Measurements from ENCODE around the gene SRPK1. TPM values are rescaled to one million over a fixed set of nuclear protein-coding genes. Genes with fewer than 3 reads are reported as not detected.

SRPK1 gene
- total and polyA plus RNA-seq, 2 of the 13 experiments (the other 11 are each of a cell fraction or from before 2014, with no cell fraction given) = 56.4 to 142 TPM

- Histone ChIP-seq H3K79me2 (ENCODE audit: insufficient read depth, low read length) (no peaks in the 10 kb centered on the region), H3K36me3 (replicated peaks in 1 of 2; ENCODE audit: control insufficient read depth in 1 of 2, insufficient read depth in 2 of 2, low read length in 2 of 2) (peaks cover 35 to 93% of the 10 kb centered on the region in 2 experiments), H2AFZ (ENCODE audit: low read length) (no peak overlapping the region), H3K4me3 (replicated peaks in 1 of 3; ENCODE audit: insufficient read depth in 1 of 3, low read depth in 2 of 3, low read length in 3 of 3) (no peak overlapping the region), H3K4me1 (ENCODE audit: insufficient read depth, low read length) (no peaks in the 10 kb centered on the region), H3K9ac (ENCODE audit: insufficient read depth, low read depth, low read length) (no peak overlapping the region), H3K9me3 (ENCODE audit: low read length) (no peaks in the 10 kb centered on the region), H3K4me2 (ENCODE audit: low read depth, low read length) (no peak overlapping the region), H3K27me3 (ENCODE audit: control insufficient read depth in 1 of 2, insufficient read depth in 2 of 2, low read length in 2 of 2) (no peaks in the 10 kb centered on the region), H3K27ac (ENCODE audit: extremely low read length, insufficient read depth, low read length) (no peak overlapping the region), H4K20me1 (ENCODE audit: insufficient read depth, low read length) (no peaks in the 10 kb centered on the region)
- CTCF ChIA-PET (ENCODE audit: low intra/inter-chr PET ratio, low total read pairs) = no interaction called here
- ATAC-seq (no peak), FAIRE-seq (no peak), DNase-seq (ENCODE audit: low spot score) (no peak)
- no peak for TF ChIP-seq ZNF782 (CRISPR knock-in tag; IDR thresholded peaks at IDR 0.05; ENCODE audit: borderline replicate concordance)
- TF ChIP-seq NR1H2 (CRISPR knock-in tag; IDR thresholded peaks at IDR 0.05; ENCODE audit: borderline replicate concordance, low read depth) = no peak
- peak; percentile 65 for TF ChIP-seq ZNF121 (CRISPR knock-in tag; IDR thresholded peaks at IDR 0.05)
- TF ChIP-seq ZNF251 (CRISPR knock-in tag; IDR thresholded peaks at IDR 0.05) = no peak
- peak; percentile 50 for TF ChIP-seq MNT (IDR thresholded peaks at IDR 0.05)
- no peak for TF ChIP-seq BORCS8-MEF2B (CRISPR knock-in tag; IDR thresholded peaks at IDR 0.05)
- TF ChIP-seq ZFY (CRISPR knock-in tag; IDR thresholded peaks at IDR 0.05) = no peak
- no peak for TF ChIP-seq ATRX (CRISPR knock-in tag; IDR thresholded peaks at IDR 0.05; ENCODE audit: borderline replicate concordance)
- no peak for TF ChIP-seq ZBTB7B (CRISPR knock-in tag; IDR thresholded peaks at IDR 0.05)
- TF ChIP-seq DMAP1 (CRISPR knock-in tag; IDR thresholded peaks at IDR 0.05) = no peak
- TF ChIP-seq, protein P1, sequence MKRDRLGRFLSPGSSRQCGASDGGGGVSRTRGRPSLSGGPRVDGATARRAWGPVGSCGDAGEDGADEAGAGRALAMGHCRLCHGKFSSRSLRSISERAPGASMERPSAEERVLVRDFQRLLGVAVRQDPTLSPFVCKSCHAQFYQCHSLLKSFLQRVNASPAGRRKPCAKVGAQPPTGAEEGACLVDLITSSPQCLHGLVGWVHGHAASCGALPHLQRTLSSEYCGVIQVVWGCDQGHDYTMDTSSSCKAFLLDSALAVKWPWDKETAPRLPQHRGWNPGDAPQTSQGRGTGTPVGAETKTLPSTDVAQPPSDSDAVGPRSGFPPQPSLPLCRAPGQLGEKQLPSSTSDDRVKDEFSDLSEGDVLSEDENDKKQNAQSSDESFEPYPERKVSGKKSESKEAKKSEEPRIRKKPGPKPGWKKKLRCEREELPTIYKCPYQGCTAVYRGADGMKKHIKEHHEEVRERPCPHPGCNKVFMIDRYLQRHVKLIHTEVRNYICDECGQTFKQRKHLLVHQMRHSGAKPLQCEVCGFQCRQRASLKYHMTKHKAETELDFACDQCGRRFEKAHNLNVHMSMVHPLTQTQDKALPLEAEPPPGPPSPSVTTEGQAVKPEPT (CRISPR knock-in tag; IDR thresholded peaks at IDR 0.05; ENCODE audit: low read depth) = no peak
- no peak for TF ChIP-seq ZNF572 (CRISPR knock-in tag; IDR thresholded peaks at IDR 0.05)
- TF ChIP-seq GATAD1 (CRISPR knock-in tag; IDR thresholded peaks at IDR 0.05) = no peak
- 98% methylated on average over 4 of the region's 4 CpGs for WGBS (ENCODE audit: low lambda C conversion rate)
- POLR2A ChIA-PET = no interaction called here
- in situ Hi-C loops (cut with HindIII; ENCODE audit: extremely low pct_ligation_motif_present, low pct_unique_long_range_greater_than_20kb) = no loop called here
- BruUV-seq (replicated peaks) = no TSS peak
- intact Hi-C loops (cut with micrococcal nuclease; ENCODE audit: unreplicated experiment) = no loop called here
Measured at GRCh38 chr6:35852994-35853393, 67.9 kb downstream of the SRPK1 start.

Measured in HepG2 (cell line).